HEK293 (cell line): ENCODE results near the gene PLPPR2.

Source experiments
- CTCF ChIA-PET: fragments of 350-600 bp; formaldehyde crosslinking; extraction: SDS; loops from one replicate; lab custom pipeline; 2021; ENCODE audit warnings: antibody characterized with exemption; lab: Yijun Ruan, JAX
- POLR2A ChIA-PET: fragments of 300-600 bp; formaldehyde crosslinking; extraction: SDS; loops from one replicate; lab custom pipeline; 2020; ENCODE audit warnings: antibody characterized with exemption, inconsistent platforms; lab: Yijun Ruan, JAX
- H3K27ac ChIP-seq: fragments of 200-500 bp; sonication (Bioruptor generic); 2 replicates; pipeline ENCODE4 v1.5.1; 2014; ENCODE audit warnings: low read depth, low read length, control low read depth, inconsistent platforms; ENCODE audit errors: extremely low read depth
- H3K36me3 ChIP-seq, 2 experiments: fragments of 200-500 bp in 1 of 2; sonication (Bioruptor generic) in 1 of 2; 1 replicate in 1 of 2; 2 replicates in 1 of 2; pipeline ENCODE4 v1.5.1; 2014 to 2017; ENCODE audit warnings: inconsistent platforms in 2 of 2, low read length in 2 of 2; ENCODE audit not compliant: control insufficient read depth in 2 of 2, insufficient read depth in 1 of 2
- H3K4me1 ChIP-seq: fragments of 200-500 bp; sonication (Bioruptor generic); 2 replicates; pipeline ENCODE4 v1.5.1; 2014; ENCODE audit warnings: mild to moderate bottlenecking, low read length, inconsistent platforms; ENCODE audit not compliant: control insufficient read depth, insufficient read depth
- H3K4me3 ChIP-seq: 2 replicates; pipeline ENCODE4 v1.5.1; 2011; ENCODE audit warnings: low read depth, mild to moderate bottlenecking, control low read depth, low read length, moderate library complexity
- H3K9me3 ChIP-seq: fragments of 200-500 bp; sonication (Bioruptor generic); 2 replicates; pipeline ENCODE4 v1.5.1; 2014; ENCODE audit warnings: low read depth, low read length, inconsistent platforms; ENCODE audit not compliant: control insufficient read depth, insufficient read depth
- GLI2 ChIP-seq: fragments of 450-650 bp; formaldehyde crosslinking; IDR thresholded peaks from 2 replicates; pipeline ENCODE4; 2017; ENCODE audit warnings: missing biosample characterization, missing genetic modification characterization, low read depth, borderline replicate concordance
- GLIS2 ChIP-seq: fragments of 450-650 bp; formaldehyde crosslinking; IDR thresholded peaks from 2 replicates; pipeline ENCODE4 v1.5.1; 2016; ENCODE audit warnings: missing biosample characterization, missing genetic modification characterization
- HOXD13 ChIP-seq: sonication (generic); formaldehyde crosslinking; IDR thresholded peaks from 2 replicates; pipeline ENCODE4 v1.8.0; 2022; ENCODE audit warnings: missing genetic modification reagents, borderline replicate concordance
- KLF1 ChIP-seq: fragments of 450-650 bp; formaldehyde crosslinking; IDR thresholded peaks from 2 replicates; pipeline ENCODE4 v1.5.1; 2016; ENCODE audit warnings: missing biosample characterization, missing genetic modification characterization
- KLF10 ChIP-seq: fragments of 450-650 bp; IDR thresholded peaks from 2 replicates; pipeline ENCODE4 v1.5.1; 2018; ENCODE audit warnings: missing biosample characterization, mild to moderate bottlenecking, missing genetic modification characterization
- KLF8 ChIP-seq: fragments of 450-650 bp; formaldehyde crosslinking; IDR thresholded peaks from 2 replicates; pipeline ENCODE4 v1.5.1; 2016; ENCODE audit warnings: missing biosample characterization, missing genetic modification characterization
- SCRT1 ChIP-seq: fragments of 450-650 bp; formaldehyde crosslinking; IDR thresholded peaks from 2 replicates; pipeline ENCODE4 v1.5.1; 2016; ENCODE audit warnings: missing biosample characterization, missing genetic modification characterization, borderline replicate concordance
- YY1 ChIP-seq: fragments of 450-650 bp; formaldehyde crosslinking; IDR thresholded peaks from 2 replicates; pipeline ENCODE4 v1.5.1; 2018; ENCODE audit warnings: missing biosample characterization, missing genetic modification characterization
- ZBTB21 ChIP-seq: fragments of 450-650 bp; formaldehyde crosslinking; IDR thresholded peaks from 2 replicates; pipeline ENCODE4 v1.5.1; 2017; ENCODE audit warnings: missing biosample characterization, missing genetic modification characterization
- ZNF148 ChIP-seq: fragments of 450-650 bp; formaldehyde crosslinking; IDR thresholded peaks from 2 replicates; pipeline ENCODE4 v1.5.0; 2017; ENCODE audit warnings: missing biosample characterization, missing genetic modification characterization, borderline replicate concordance
- ZNF175 ChIP-seq: fragments of 450-650 bp; formaldehyde crosslinking; IDR thresholded peaks from 2 replicates; pipeline ENCODE4 v1.5.1; 2016; ENCODE audit warnings: missing biosample characterization, missing genetic modification characterization
- ZNF239 ChIP-seq: fragments of 450-650 bp; formaldehyde crosslinking; IDR thresholded peaks from 2 replicates; pipeline ENCODE4 v1.5.1; 2016; ENCODE audit warnings: missing biosample characterization, missing genetic modification characterization
- ZNF302 ChIP-seq: fragments of 450-650 bp; formaldehyde crosslinking; IDR thresholded peaks from 2 replicates; pipeline ENCODE4 v1.5.1; 2016; ENCODE audit warnings: missing biosample characterization, missing genetic modification characterization, low read depth
- ZNF350 ChIP-seq: fragments of 450-650 bp; formaldehyde crosslinking; IDR thresholded peaks from 2 replicates; pipeline ENCODE4 v1.5.0; 2017; ENCODE audit warnings: missing biosample characterization, mild to moderate bottlenecking, missing genetic modification characterization
- ZNF416 ChIP-seq: fragments of 450-650 bp; formaldehyde crosslinking; IDR thresholded peaks from 2 replicates; pipeline ENCODE4 v1.5.1; 2016; ENCODE audit warnings: missing biosample characterization, missing genetic modification characterization
- ZNF473 ChIP-seq: fragments of 450-650 bp; formaldehyde crosslinking; IDR thresholded peaks from 2 replicates; pipeline ENCODE4 v1.5.1; 2017; ENCODE audit warnings: missing biosample characterization, missing genetic modification characterization
- ZNF529 ChIP-seq: fragments of 450-650 bp; formaldehyde crosslinking; IDR thresholded peaks from 2 replicates; pipeline ENCODE4 v1.5.1; 2017; ENCODE audit warnings: missing genetic modification characterization, missing biosample characterization; ENCODE audit not compliant: insufficient replicate concordance
- ZNF600 ChIP-seq: fragments of 450-650 bp; formaldehyde crosslinking; IDR thresholded peaks from 2 replicates; pipeline ENCODE4 v1.5.1; 2016; ENCODE audit warnings: missing biosample characterization, missing genetic modification characterization
- ZNF701 ChIP-seq: fragments of 450-650 bp; formaldehyde crosslinking; IDR thresholded peaks from 2 replicates; pipeline ENCODE4 v1.5.1; 2016; ENCODE audit warnings: missing biosample characterization, missing genetic modification characterization
- ZNF768 ChIP-seq: fragments of 450-650 bp; formaldehyde crosslinking; IDR thresholded peaks from 2 replicates; pipeline ENCODE4 v1.5.1; 2018; ENCODE audit warnings: missing biosample characterization, mild to moderate bottlenecking, missing genetic modification characterization
- ZSCAN30 ChIP-seq: fragments of 450-650 bp; IDR thresholded peaks from 2 replicates; pipeline ENCODE4 v1.5.1; 2018; ENCODE audit warnings: missing biosample characterization, mild to moderate bottlenecking, missing genetic modification characterization, moderate library complexity
- ZSCAN5A ChIP-seq: fragments of 450-650 bp; formaldehyde crosslinking; IDR thresholded peaks from 2 replicates; pipeline ENCODE4 v1.5.1; 2016; ENCODE audit warnings: missing biosample characterization, missing genetic modification characterization
- TF ChIP-seq, protein P1 (sequence below): fragments of 450-650 bp; formaldehyde crosslinking; IDR thresholded peaks from 2 replicates; pipeline ENCODE4 v1.5.1; 2016; ENCODE audit warnings: missing biosample characterization, missing genetic modification characterization
- TF ChIP-seq, protein P2 (sequence below): fragments of 450-650 bp; formaldehyde crosslinking; IDR thresholded peaks from 2 replicates; pipeline ENCODE4 v1.5.1; 2016; ENCODE audit warnings: missing biosample characterization, missing genetic modification characterization
- TF ChIP-seq, protein P3 (sequence below): fragments of 450-650 bp; formaldehyde crosslinking; IDR thresholded peaks from 2 replicates; pipeline ENCODE4 v1.5.1; 2016; ENCODE audit warnings: missing biosample characterization, missing genetic modification characterization
- TF ChIP-seq, protein P4 (sequence below): fragments of 450-650 bp; formaldehyde crosslinking; IDR thresholded peaks from 2 replicates; pipeline ENCODE4 v1.5.1; 2016; ENCODE audit warnings: missing biosample characterization, missing genetic modification characterization

The PLPPR2 gene

GRCh38 chr19:11346104-11346940 is 8.9 kb upstream of the PLPPR2 start, which contains the start of the genes CCDC159 and TMEM205:
TSS of gene CCDC159 (plus strand) at chr19:11346519. CDS start at chr19:11346607, 88 bp downstream.
TSS of gene TMEM205 (minus strand) at chr19:11346268. CDS start at chr19:11345619, 649 bp downstream.
- peaks cover 0 to 10% of the 10 kb centered on the region in 2 experiments; a peak in 1 of 3 replicates for H3K36me3 ChIP-seq
- TF ChIP-seq KLF1 (peak; percentile 52), ZNF350 (tag by site-specific recombination) (no peak), ZNF768 (tag by site-specific recombination) (no peak), ZNF148 (no peak), ZNF239 (no peak), ZNF529 (tag by site-specific recombination) (no peak), ZSCAN5A (no peak), YY1 (tag by site-specific recombination) (no peak), ZNF473 (tag by site-specific recombination) (no peak), ZNF175 (no peak), ZNF416 (no peak), HOXD13 (CRISPR knock-in tag) (no peak), ZNF302 (tag by site-specific recombination) (no peak), ZSCAN30 (0 out of 2 replicates have a peak, but pooled peaks have one; percentile 27), GLI2 (tag by site-specific recombination) (no peak), KLF10 (tag by site-specific recombination) (peak; percentile 95), KLF8 (tag by site-specific recombination) (peak; percentile 88), ZBTB21 (peak; percentile 60; the same call in 1 of the 2 replicates), ZNF701 (no peak), GLIS2 (tag by site-specific recombination) (peak; percentile 59), ZNF600 (tag by site-specific recombination) (peak; percentile 73), SCRT1 (peak; percentile 90)
- TF ChIP-seq, protein P1, sequence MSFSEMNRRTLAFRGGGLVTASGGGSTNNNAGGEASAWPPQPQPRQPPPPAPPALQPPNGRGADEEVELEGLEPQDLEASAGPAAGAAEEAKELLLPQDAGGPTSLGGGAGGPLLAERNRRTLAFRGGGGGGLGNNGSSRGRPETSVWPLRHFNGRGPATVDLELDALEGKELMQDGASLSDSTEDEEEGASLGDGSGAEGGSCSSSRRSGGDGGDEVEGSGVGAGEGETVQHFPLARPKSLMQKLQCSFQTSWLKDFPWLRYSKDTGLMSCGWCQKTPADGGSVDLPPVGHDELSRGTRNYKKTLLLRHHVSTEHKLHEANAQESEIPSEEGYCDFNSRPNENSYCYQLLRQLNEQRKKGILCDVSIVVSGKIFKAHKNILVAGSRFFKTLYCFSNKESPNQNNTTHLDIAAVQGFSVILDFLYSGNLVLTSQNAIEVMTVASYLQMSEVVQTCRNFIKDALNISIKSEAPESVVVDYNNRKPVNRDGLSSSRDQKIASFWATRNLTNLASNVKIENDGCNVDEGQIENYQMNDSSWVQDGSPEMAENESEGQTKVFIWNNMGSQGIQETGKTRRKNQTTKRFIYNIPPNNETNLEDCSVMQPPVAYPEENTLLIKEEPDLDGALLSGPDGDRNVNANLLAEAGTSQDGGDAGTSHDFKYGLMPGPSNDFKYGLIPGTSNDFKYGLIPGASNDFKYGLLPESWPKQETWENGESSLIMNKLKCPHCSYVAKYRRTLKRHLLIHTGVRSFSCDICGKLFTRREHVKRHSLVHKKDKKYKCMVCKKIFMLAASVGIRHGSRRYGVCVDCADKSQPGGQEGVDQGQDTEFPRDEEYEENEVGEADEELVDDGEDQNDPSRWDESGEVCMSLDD (tag by site-specific recombination) = peak; percentile 42; the same call in 1 of the 2 replicates
- TF ChIP-seq, protein P2, sequence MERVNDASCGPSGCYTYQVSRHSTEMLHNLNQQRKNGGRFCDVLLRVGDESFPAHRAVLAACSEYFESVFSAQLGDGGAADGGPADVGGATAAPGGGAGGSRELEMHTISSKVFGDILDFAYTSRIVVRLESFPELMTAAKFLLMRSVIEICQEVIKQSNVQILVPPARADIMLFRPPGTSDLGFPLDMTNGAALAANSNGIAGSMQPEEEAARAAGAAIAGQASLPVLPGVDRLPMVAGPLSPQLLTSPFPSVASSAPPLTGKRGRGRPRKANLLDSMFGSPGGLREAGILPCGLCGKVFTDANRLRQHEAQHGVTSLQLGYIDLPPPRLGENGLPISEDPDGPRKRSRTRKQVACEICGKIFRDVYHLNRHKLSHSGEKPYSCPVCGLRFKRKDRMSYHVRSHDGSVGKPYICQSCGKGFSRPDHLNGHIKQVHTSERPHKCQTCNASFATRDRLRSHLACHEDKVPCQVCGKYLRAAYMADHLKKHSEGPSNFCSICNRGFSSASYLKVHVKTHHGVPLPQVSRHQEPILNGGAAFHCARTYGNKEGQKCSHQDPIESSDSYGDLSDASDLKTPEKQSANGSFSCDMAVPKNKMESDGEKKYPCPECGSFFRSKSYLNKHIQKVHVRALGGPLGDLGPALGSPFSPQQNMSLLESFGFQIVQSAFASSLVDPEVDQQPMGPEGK (tag by site-specific recombination) = peak; percentile 79
- TF ChIP-seq, protein P3, sequence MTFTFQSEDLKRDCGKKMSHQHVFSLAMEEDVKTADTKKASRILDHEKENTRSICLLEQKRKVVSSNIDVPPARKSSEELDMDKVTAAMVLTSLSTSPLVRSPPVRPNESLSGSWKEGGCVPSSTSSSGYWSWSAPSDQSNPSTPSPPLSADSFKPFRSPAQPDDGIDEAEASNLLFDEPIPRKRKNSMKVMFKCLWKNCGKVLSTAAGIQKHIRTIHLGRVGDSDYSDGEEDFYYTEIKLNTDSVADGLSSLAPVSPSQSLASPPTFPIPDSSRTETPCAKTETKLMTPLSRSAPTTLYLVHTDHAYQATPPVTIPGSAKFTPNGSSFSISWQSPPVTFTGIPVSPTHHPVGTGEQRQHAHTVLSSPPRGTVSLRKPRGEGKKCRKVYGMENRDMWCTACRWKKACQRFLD = no peak
- TF ChIP-seq, protein P4, sequence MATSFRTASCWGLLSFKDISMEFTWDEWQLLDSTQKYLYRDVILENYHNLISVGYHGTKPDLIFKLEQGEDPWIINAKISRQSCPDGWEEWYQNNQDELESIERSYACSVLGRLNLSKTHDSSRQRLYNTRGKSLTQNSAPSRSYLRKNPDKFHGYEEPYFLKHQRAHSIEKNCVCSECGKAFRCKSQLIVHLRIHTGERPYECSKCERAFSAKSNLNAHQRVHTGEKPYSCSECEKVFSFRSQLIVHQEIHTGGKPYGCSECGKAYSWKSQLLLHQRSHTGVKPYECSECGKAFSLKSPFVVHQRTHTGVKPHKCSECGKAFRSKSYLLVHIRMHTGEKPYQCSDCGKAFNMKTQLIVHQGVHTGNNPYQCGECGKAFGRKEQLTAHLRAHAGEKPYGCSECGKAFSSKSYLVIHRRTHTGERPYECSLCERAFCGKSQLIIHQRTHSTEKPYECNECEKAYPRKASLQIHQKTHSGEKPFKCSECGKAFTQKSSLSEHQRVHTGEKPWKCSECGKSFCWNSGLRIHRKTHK (tag by site-specific recombination) = no peak

More at GRCh38 chr19:11346104-11346940, 8.9 kb upstream of the PLPPR2 start, which contains the start of the genes CCDC159 and TMEM205:
- Histone ChIP-seq H3K4me3 (peak within 1 kb of the TSS; percentile 72), H3K4me1 (no peaks in the 10 kb centered on the region), H3K9me3 (no peaks in the 10 kb centered on the region), H3K27ac (peak within 1 kb of the TSS; percentile 55; the same call in 1 of the 2 replicates)
- POLR2A ChIA-PET = interaction anchor here (0.6 to 3.2 kb wide), 12 partner anchors 15 to 188 kb away, joined by 3 to 36 read pairs (median 5); partner anchors contain the start of genes ODAD3, PRKCSH and SWSAP1
- CTCF ChIA-PET = interaction anchor here (0.8 to 2.1 kb wide), 6 partner anchors 34 to 136 kb away, joined by 3 to 19 read pairs (median 3); no protein-coding TSS in a partner anchor
